ENCODE results near the gene LRBA. TPM values are rescaled to one million over a fixed set of nuclear protein-coding genes. Genes with fewer than 3 reads are reported as not detected.

The LRBA gene
- total RNA-seq, 2 donors from 2014 or later = 55.5 to 77.7 TPM

- Histone ChIP-seq H3K4me1 (no peaks in the 10 kb centered on the region), H3K27me3 (no peaks in the 10 kb centered on the region), H3K36me3 (no peaks in the 10 kb centered on the region), H3K9ac (ENCODE audit: low read depth in 2 of 2, low read length in 2 of 2) (no peak overlapping the region), H3K4me3 (no peak overlapping the region), H3K27ac (no peak overlapping the region), H3K9me3 (no peaks in the 10 kb centered on the region)
- TF ChIP-seq CTCF (IDR thresholded peaks at IDR 0.05) = no peak
- intact Hi-C loops (cut with DNase I) = no loop called here
- no peak for DNase-seq
These were observed 358.2 kb downstream of the LRBA start for GRCh38 chr4:150656891-150657290.

- Histone ChIP-seq H3K9me3 (no peaks in the 10 kb centered on the region), H3K4me1 (no peaks in the 10 kb centered on the region), H3K27me3 (no peaks in the 10 kb centered on the region), H3K27ac (no peak overlapping the region), H3K9ac (ENCODE audit: low read depth in 2 of 2, low read length in 2 of 2) (no peak overlapping the region), H3K4me3 (no peak overlapping the region), H3K36me3 (no peaks in the 10 kb centered on the region)
- TF ChIP-seq CTCF (IDR thresholded peaks at IDR 0.05) = no peak
- intact Hi-C loops (cut with DNase I) = no loop called here
- no peak for DNase-seq
These were observed 364.3 kb downstream of the LRBA start for GRCh38 chr4:150650751-150651150.

- no peak overlapping the region for H3K27ac ChIP-seq
- no peak overlapping the region for H3K9ac ChIP-seq (ENCODE audit: low read depth in 2 of 2, low read length in 2 of 2)
- H3K9me3 ChIP-seq = no peaks in the 10 kb centered on the region
- H3K4me3 ChIP-seq = no peak overlapping the region
- no peaks in the 10 kb centered on the region for H3K4me1 ChIP-seq
- no peaks in the 10 kb centered on the region for H3K36me3 ChIP-seq
- DNase-seq = no peak
- no peak for TF ChIP-seq CTCF (IDR thresholded peaks at IDR 0.05)
- intact Hi-C loops (cut with DNase I) = no loop called here
- no peaks in the 10 kb centered on the region for H3K27me3 ChIP-seq
These were observed 367.0 kb downstream of the LRBA start for GRCh38 chr4:150648123-150648522.

GRCh38 chr4:150647008-150647407 is 368.1 kb downstream of the LRBA start:
- H3K4me1 ChIP-seq = no peaks in the 10 kb centered on the region
- no peak overlapping the region for H3K27ac ChIP-seq

GRCh38 chr4:150641612-150642011 is 373.5 kb downstream of the LRBA start:
- H3K27me3 ChIP-seq = no peaks in the 10 kb centered on the region
- no peak for TF ChIP-seq CTCF (IDR thresholded peaks at IDR 0.05)
- H3K9me3 ChIP-seq = no peaks in the 10 kb centered on the region
- intact Hi-C loops (cut with DNase I) = no loop called here
- H3K9ac ChIP-seq (ENCODE audit: low read depth in 2 of 2, low read length in 2 of 2) = no peak overlapping the region
- H3K4me3 ChIP-seq = no peak overlapping the region
- H3K27ac ChIP-seq = no peak overlapping the region
- no peaks in the 10 kb centered on the region for H3K4me1 ChIP-seq
- DNase-seq = no peak
- no peaks in the 10 kb centered on the region for H3K36me3 ChIP-seq

More at GRCh38 chr4:150647008-150647407, 368.1 kb downstream of the LRBA start:
- Histone ChIP-seq H3K9ac (ENCODE audit: low read depth in 2 of 2, low read length in 2 of 2) (no peak overlapping the region), H3K9me3 (no peaks in the 10 kb centered on the region), H3K4me3 (no peak overlapping the region), H3K27me3 (no peaks in the 10 kb centered on the region), H3K36me3 (no peaks in the 10 kb centered on the region)
- DNase-seq = no peak
- intact Hi-C loops (cut with DNase I) = no loop called here
- no peak for TF ChIP-seq CTCF (IDR thresholded peaks at IDR 0.05)

GRCh38 chr4:150632639-150633038 is 382.4 kb downstream of the LRBA start:
- no peak overlapping the region for H3K9ac ChIP-seq (ENCODE audit: low read depth in 2 of 2, low read length in 2 of 2)
- intact Hi-C loops (cut with DNase I) = no loop called here
- no peak for DNase-seq
- H3K4me1 ChIP-seq = no peaks in the 10 kb centered on the region
- no peak overlapping the region for H3K4me3 ChIP-seq
- H3K27ac ChIP-seq = no peak overlapping the region
- no peaks in the 10 kb centered on the region for H3K27me3 ChIP-seq
- H3K36me3 ChIP-seq = no peaks in the 10 kb centered on the region
- TF ChIP-seq CTCF (IDR thresholded peaks at IDR 0.05) = no peak
- H3K9me3 ChIP-seq = no peaks in the 10 kb centered on the region

Data from colonic mucosa (tissue), 4 donors.